Prostate gland (tissue), 2 donors: ENCODE data around the gene JMJD1C.

Experiments
- POLR2A ChIP-seq: fragments of 450-650 bp; IDR thresholded peaks from one replicate; pipeline ENCODE4 v1.6.1; 2016; ENCODE audit warnings: antibody characterized with exemption, mild to moderate bottlenecking
- POLR2AphosphoS5 ChIP-seq: sonication (generic); formaldehyde crosslinking; IDR thresholded peaks from one replicate; pipeline ENCODE4 v1.6.1; 2017; ENCODE audit warnings: antibody characterized with exemption
- TF ChIP-seq, protein P1 (sequence below), 4 experiments: fragments of 200-600 bp in 2 of 4; fragments of 450-650 bp in 2 of 4; sonication (generic) in 2 of 4; IDR thresholded peaks; 1 replicate in 3 of 4; 2 replicates in 1 of 4; pipeline ENCODE4 v1.5.1; 2016 to 2019; ENCODE audit warnings: antibody characterized with exemption in 4 of 4, mild to moderate bottlenecking in 2 of 4, moderate library complexity in 2 of 4

DNA sequence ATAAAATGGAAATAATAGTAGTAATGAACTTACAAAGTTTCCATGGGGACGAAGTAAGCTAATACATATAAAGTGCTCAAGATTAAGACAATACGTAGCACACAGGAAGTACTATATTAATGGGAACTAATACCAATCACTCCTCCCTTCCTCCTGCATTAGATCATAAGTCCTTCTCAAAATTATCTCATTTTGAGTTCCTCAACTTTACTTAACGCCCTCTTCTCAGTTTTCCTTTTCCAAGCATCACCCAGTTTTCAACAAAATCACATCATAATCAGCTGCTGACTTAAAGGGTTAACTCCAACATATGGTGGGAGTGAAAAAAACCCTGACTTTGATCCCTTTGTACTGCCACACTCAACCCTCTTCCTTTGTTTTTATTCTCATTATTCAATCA is 24.4 kb downstream of the JMJD1C start:
- TF ChIP-seq, protein P1, sequence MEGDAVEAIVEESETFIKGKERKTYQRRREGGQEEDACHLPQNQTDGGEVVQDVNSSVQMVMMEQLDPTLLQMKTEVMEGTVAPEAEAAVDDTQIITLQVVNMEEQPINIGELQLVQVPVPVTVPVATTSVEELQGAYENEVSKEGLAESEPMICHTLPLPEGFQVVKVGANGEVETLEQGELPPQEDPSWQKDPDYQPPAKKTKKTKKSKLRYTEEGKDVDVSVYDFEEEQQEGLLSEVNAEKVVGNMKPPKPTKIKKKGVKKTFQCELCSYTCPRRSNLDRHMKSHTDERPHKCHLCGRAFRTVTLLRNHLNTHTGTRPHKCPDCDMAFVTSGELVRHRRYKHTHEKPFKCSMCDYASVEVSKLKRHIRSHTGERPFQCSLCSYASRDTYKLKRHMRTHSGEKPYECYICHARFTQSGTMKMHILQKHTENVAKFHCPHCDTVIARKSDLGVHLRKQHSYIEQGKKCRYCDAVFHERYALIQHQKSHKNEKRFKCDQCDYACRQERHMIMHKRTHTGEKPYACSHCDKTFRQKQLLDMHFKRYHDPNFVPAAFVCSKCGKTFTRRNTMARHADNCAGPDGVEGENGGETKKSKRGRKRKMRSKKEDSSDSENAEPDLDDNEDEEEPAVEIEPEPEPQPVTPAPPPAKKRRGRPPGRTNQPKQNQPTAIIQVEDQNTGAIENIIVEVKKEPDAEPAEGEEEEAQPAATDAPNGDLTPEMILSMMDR (IDR thresholded peaks at IDR 0.05), result no peak
- TF ChIP-seq POLR2AphosphoS5 (no peak), POLR2A (no peak)
